C4-2B (cell line): ENCODE data around the gene OSBPL7.

Experiments
- H3K27ac ChIP-seq: fragments of 450-650 bp; 2 replicates; pipeline ENCODE4 v1.5.1; 2017
- CTCF ChIP-seq: fragments of 450-650 bp; conservative IDR thresholded peaks from 2 replicates; pipeline ENCODE4 v1.5.1; 2017; ENCODE audit warnings: mild to moderate bottlenecking
- ZFX ChIP-seq: fragments of 450-650 bp; IDR thresholded peaks from 2 replicates; pipeline ENCODE4 v1.6.1; 2017

Gene OSBPL7

GRCh38 chr17:47852113-47852949 is 30.7 kb upstream of the OSBPL7 start:
- TF ChIP-seq ZFX (no peak), CTCF (no peak)
- no peak overlapping the region for H3K27ac ChIP-seq

- TF ChIP-seq CTCF (no peak), ZFX (no peak)
- peak overlapping the region; percentile 82 for H3K27ac ChIP-seq
These were observed 30.1 kb upstream of the OSBPL7 start for GRCh38 chr17:47851764-47852112.

GRCh38 chr17:47850692-47851573 is 29.3 kb upstream of the OSBPL7 start, which contains the start of gene SP6:
SP6 (minus strand) TSS chr17:47851163; CDS start chr17:47848429, 2,734 bp downstream.
- TF ChIP-seq ZFX (peak; percentile 62; the same call in 1 of the 2 replicates), CTCF (peak; percentile 49)
- peak within 1 kb of the TSS; percentile 82 for H3K27ac ChIP-seq

- H3K27ac ChIP-seq: peak overlapping the region; percentile 82
- TF ChIP-seq ZFX (no peak), CTCF (no peak)
These were observed 28.7 kb upstream of the OSBPL7 start for GRCh38 chr17:47850373-47850691.

GRCh38 chr17:47848198-47848513 is 26.6 kb upstream of the OSBPL7 start:
- H3K27ac ChIP-seq: no peak overlapping the region
- TF ChIP-seq CTCF (no peak; the same call in 1 of the 2 replicates), ZFX (no peak)

GRCh38 chr17:47847341-47848197 is 26.0 kb upstream of the OSBPL7 start:
- TF ChIP-seq ZFX: no peak
- TF ChIP-seq CTCF: peak; percentile 73
- no peak overlapping the region for H3K27ac ChIP-seq
